RWPE2 (cell line): ENCODE measurements around the gene TAAR6.

Experiments
- ATAC-seq: fragments of 200-7000 bp; cut with Tn5 transposase; 3 replicates; pipeline ENCODE4 v1.9.1; 2021; ENCODE audit warnings: low read depth
- DNase-seq: peaks from one replicate; pipeline ENCODE4 v3.0.0-alpha.2; 2020; ENCODE audit warnings: low spot score
- H3K27ac ChIP-seq: fragments of 450-650 bp; 2 replicates; pipeline ENCODE4 v1.5.1; 2017; ENCODE audit warnings: mild to moderate bottlenecking; ENCODE audit not compliant: poor library complexity, severe bottlenecking
- H3K27me3 ChIP-seq: fragments of 250-450 bp; sonication (Bioruptor Pico); 2 replicates; pipeline ENCODE4 v1.5.1; 2021; ENCODE audit warnings: mild to moderate bottlenecking, moderate library complexity; ENCODE audit not compliant: insufficient read depth, poor library complexity, severe bottlenecking
- H3K36me3 ChIP-seq: fragments of 250-450 bp; sonication (Bioruptor Pico); 2 replicates; pipeline ENCODE4 v1.5.1; 2020; ENCODE audit warnings: low read depth, mild to moderate bottlenecking, moderate library complexity
- H3K4me1 ChIP-seq: fragments of 250-450 bp; sonication (Bioruptor Pico); 2 replicates; pipeline ENCODE4 v1.5.1; 2021; ENCODE audit warnings: mild to moderate bottlenecking, moderate library complexity; ENCODE audit not compliant: insufficient read depth, poor library complexity, severe bottlenecking
- H3K4me3 ChIP-seq: fragments of 250-450 bp; sonication (Bioruptor Pico); 2 replicates; pipeline ENCODE4 v1.5.1; 2021; ENCODE audit warnings: mild to moderate bottlenecking, moderate library complexity; ENCODE audit not compliant: severe bottlenecking
- H3K9me3 ChIP-seq: fragments of 250-450 bp; sonication (Bioruptor Pico); 2 replicates; pipeline ENCODE4 v1.5.1; 2021; ENCODE audit warnings: mild to moderate bottlenecking, moderate library complexity; ENCODE audit not compliant: severe bottlenecking
- CTCF ChIP-seq: fragments of 450-650 bp; IDR thresholded peaks from one replicate; pipeline ENCODE4 v1.5.1; 2017; ENCODE audit warnings: mild to moderate bottlenecking, moderate library complexity; ENCODE audit not compliant: poor library complexity, severe bottlenecking

TAAR6 gene

GRCh38 chr6:132566404-132566803 lies 3.7 kb upstream of the TAAR6 start:
- DNase-seq = no peak
- H3K27ac ChIP-seq = no peak overlapping the region
- peaks cover 15% of the 10 kb centered on the region for H3K27me3 ChIP-seq
- ATAC-seq = no peak
- H3K9me3 ChIP-seq = no peaks in the 10 kb centered on the region
- H3K36me3 ChIP-seq = no peaks in the 10 kb centered on the region
- no peak overlapping the region for H3K4me3 ChIP-seq
- no peak for TF ChIP-seq CTCF
- H3K4me1 ChIP-seq = no peaks in the 10 kb centered on the region

DNA sequence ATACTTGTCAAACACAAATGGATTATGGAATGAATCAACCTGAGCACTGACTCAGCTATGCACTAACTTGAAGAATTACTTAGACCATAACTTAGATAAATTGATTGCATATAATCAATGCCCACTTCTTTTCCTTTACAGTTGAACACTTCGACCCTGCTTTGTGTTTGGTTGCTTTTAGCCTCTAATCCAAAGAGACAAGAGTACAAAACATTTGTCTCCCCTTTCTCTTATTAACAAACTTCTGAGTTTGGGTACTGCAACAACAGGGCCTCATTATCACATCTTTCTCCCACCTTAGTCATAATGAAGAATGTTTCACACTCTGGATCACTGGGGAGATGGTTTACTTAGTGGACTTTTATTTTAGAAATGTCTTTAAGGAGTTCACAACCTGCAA lies 2.6 kb upstream of the TAAR6 start:
- Histone ChIP-seq H3K4me1 (no peaks in the 10 kb centered on the region), H3K27ac (no peak overlapping the region), H3K36me3 (no peaks in the 10 kb centered on the region), H3K4me3 (no peak overlapping the region), H3K9me3 (no peaks in the 10 kb centered on the region), H3K27me3 (peaks cover 15% of the 10 kb centered on the region)
- TF ChIP-seq CTCF = no peak
- DNase-seq = no peak
- ATAC-seq = no peak

DNA sequence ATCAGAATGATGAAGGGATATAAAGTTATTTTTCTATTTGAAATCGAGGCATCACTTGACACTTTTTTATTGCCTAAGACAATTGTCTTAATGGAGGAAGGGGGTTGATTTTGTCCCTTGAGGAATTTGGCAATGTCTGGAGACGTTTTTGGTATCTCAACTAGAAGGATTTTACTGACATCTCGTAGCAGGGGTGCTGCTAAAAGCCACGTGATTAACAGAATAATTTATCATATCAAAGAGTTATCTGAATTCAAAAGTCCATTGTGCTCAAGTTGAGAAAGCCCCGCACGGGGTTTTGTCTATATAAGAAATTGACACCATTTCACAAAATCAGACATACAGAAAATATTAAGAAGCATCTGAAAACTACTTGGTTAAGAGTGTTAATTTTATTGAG lies 1.5 kb upstream of the TAAR6 start:
- DNase-seq = no peak
- H3K4me3 ChIP-seq = no peak overlapping the region
- H3K9me3 ChIP-seq = no peaks in the 10 kb centered on the region
- TF ChIP-seq CTCF = no peak
- ATAC-seq = no peak
- peaks cover 15% of the 10 kb centered on the region for H3K27me3 ChIP-seq
- no peaks in the 10 kb centered on the region for H3K36me3 ChIP-seq
- no peaks in the 10 kb centered on the region for H3K4me1 ChIP-seq
- no peak overlapping the region for H3K27ac ChIP-seq

DNA sequence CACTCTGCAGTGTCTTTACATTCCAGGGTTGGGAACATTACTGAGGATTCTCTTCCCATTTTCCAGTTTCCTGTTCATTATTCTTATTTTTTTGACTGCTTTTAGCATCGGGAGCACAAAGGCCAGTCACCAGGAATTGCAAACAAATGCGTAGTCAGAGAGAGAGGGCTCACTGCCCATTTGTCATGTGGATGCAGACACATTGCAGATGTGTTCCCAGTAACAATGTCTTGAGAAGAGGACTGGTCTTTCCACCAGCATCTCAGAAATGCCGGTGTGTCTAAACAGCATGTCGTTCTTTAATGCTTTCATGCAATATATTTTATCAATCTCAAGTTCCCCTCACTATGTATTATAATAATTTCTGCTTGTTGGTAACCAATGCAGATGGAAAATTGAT lies 952 bp upstream of the TAAR6 start:
- H3K27me3 ChIP-seq = peaks cover 13% of the 10 kb centered on the region
- no peak for ATAC-seq

DNA sequence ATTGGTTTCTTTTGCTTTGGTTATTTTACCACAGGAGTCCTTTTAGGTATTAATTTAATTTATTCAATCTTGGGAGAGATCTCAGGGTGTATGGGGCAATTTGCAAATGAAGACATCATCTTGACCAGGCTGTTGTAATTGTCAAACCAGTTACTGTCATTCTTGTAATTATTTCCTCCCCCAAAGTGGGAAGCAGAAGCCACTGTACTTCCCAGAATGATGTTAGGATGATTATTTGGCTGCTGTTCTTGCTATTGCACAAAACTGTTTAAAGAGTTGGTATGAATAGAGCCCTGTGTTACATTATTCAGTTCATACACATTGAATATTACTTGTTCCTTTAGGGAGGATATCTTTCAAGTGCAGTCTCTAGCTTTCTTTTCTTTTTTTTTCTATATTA lies 1.7 kb downstream of the TAAR6 start:
- TF ChIP-seq CTCF = no peak
- Histone ChIP-seq H3K27ac (no peak overlapping the region), H3K9me3 (no peaks in the 10 kb centered on the region), H3K4me1 (no peaks in the 10 kb centered on the region), H3K4me3 (no peak overlapping the region), H3K27me3 (peaks cover 12% of the 10 kb centered on the region), H3K36me3 (no peaks in the 10 kb centered on the region)
- ATAC-seq (no peak), DNase-seq (no peak)

More for the DNA sequence above, 952 bp upstream of the TAAR6 start:
- no peak for DNase-seq
- no peak overlapping the region for H3K4me3 ChIP-seq
- no peaks in the 10 kb centered on the region for H3K4me1 ChIP-seq
- no peaks in the 10 kb centered on the region for H3K9me3 ChIP-seq
- no peak for TF ChIP-seq CTCF
- no peaks in the 10 kb centered on the region for H3K36me3 ChIP-seq
- H3K27ac ChIP-seq = no peak overlapping the region
